ENCODE data around the gene ZFP57. TPM values are rescaled to one million over a fixed set of nuclear protein-coding genes. Genes with fewer than 3 reads are reported as not detected.
A peak's percentile ranks its signal among the peaks of the same experiment; 100 is the strongest.

The ZFP57 gene
- total RNA-seq, 2 donors from 2014 or later, result 5.2 to 9.0 TPM

GRCh38 chr6:29710281-29710941, 29.5 kb upstream of the ZFP57 start:
- DNase-seq (ENCODE audit: low spot score), result no peak
- no peak for ATAC-seq
- Mint-ChIP-seq H3K27ac (no peak overlapping the region), H3K4me1 (ENCODE audit: low read depth in 2 of 2) (peaks cover 33 to 44% of the 10 kb centered on the region in 2 donors), H3K27me3 (no peaks in the 10 kb centered on the region), H3K36me3 (no peaks in the 10 kb centered on the region), H3K9me3 (no peaks in the 10 kb centered on the region), H3K4me3 (no peak overlapping the region)

- no peaks in the 10 kb centered on the region for H3K27me3 Mint-ChIP-seq
- no peaks in the 10 kb centered on the region for H3K36me3 Mint-ChIP-seq
- H3K27ac Mint-ChIP-seq, result peak overlapping the region; percentile 67 to 80
- DNase-seq (ENCODE audit: low spot score) (peak; percentile 35), ATAC-seq (peak in 1 of 2 donors; percentile 51)
- H3K9me3 Mint-ChIP-seq, result no peaks in the 10 kb centered on the region
- peaks cover 33 to 47% of the 10 kb centered on the region in 2 donors for H3K4me1 Mint-ChIP-seq (ENCODE audit: low read depth in 2 of 2)
- peak overlapping the region; percentile 75 for H3K4me3 Mint-ChIP-seq
These were observed 28.2 kb upstream of the ZFP57 start for GRCh38 chr6:29709188-29709587.

GRCh38 chr6:29708432-29709179, 27.7 kb upstream of the ZFP57 start:
- Mint-ChIP-seq H3K27ac (peak overlapping the region; percentile 67 to 80), H3K4me3 (peak overlapping the region; percentile 75), H3K4me1 (ENCODE audit: low read depth in 2 of 2) (peaks cover 33 to 47% of the 10 kb centered on the region in 2 donors), H3K27me3 (peaks cover 0 to 2% of the 10 kb centered on the region in 2 donors), H3K9me3 (no peaks in the 10 kb centered on the region), H3K36me3 (no peaks in the 10 kb centered on the region)
- ATAC-seq (peak; percentile 83 to 84), DNase-seq (ENCODE audit: low spot score) (peak; percentile 60)

GRCh38 chr6:29705389-29706231, 24.7 kb upstream of the ZFP57 start:
- H3K27me3 Mint-ChIP-seq, result peaks cover 0 to 9% of the 10 kb centered on the region in 2 donors
- H3K27ac Mint-ChIP-seq, result peak overlapping the region in 1 of 2 donors; percentile 51
- DNase-seq (ENCODE audit: low spot score) (peak; percentile 46), ATAC-seq (no peak)
- no peak overlapping the region for H3K4me3 Mint-ChIP-seq
- peaks cover 33 to 40% of the 10 kb centered on the region in 2 donors for H3K4me1 Mint-ChIP-seq (ENCODE audit: low read depth in 2 of 2)
- no peaks in the 10 kb centered on the region for H3K9me3 Mint-ChIP-seq
- H3K36me3 Mint-ChIP-seq, result no peaks in the 10 kb centered on the region

GRCh38 chr6:29702519-29703103, 21.7 kb upstream of the ZFP57 start:
- peak; percentile 79 to 81 for ATAC-seq
- no peak overlapping the region for H3K27ac Mint-ChIP-seq
- no peaks in the 10 kb centered on the region for H3K36me3 Mint-ChIP-seq
- H3K4me1 Mint-ChIP-seq (ENCODE audit: low read depth in 2 of 2), result peaks cover 13 to 17% of the 10 kb centered on the region in 2 donors
- DNase-seq (ENCODE audit: low spot score), result peak; percentile 69
- no peaks in the 10 kb centered on the region for H3K9me3 Mint-ChIP-seq
- peaks cover 0 to 11% of the 10 kb centered on the region in 2 donors for H3K27me3 Mint-ChIP-seq
- no peak overlapping the region for H3K4me3 Mint-ChIP-seq

- H3K27ac Mint-ChIP-seq, result no peak overlapping the region
- peaks cover 0 to 2% of the 10 kb centered on the region in 2 donors for H3K27me3 Mint-ChIP-seq
- no peak overlapping the region for H3K4me3 Mint-ChIP-seq
- no peak for ATAC-seq
- H3K9me3 Mint-ChIP-seq, result no peaks in the 10 kb centered on the region
- peak; percentile 23 for DNase-seq (ENCODE audit: low spot score)
- H3K36me3 Mint-ChIP-seq, result no peaks in the 10 kb centered on the region
- H3K4me1 Mint-ChIP-seq (ENCODE audit: low read depth in 2 of 2), result no peaks in the 10 kb centered on the region
These were observed 15.5 kb upstream of the ZFP57 start for GRCh38 chr6:29696147-29697125.

- Mint-ChIP-seq H3K4me3 (no peak overlapping the region), H3K4me1 (ENCODE audit: low read depth in 2 of 2) (no peaks in the 10 kb centered on the region), H3K27me3 (peaks cover 0 to 2% of the 10 kb centered on the region in 2 donors), H3K27ac (no peak overlapping the region), H3K36me3 (no peaks in the 10 kb centered on the region), H3K9me3 (no peaks in the 10 kb centered on the region)
- ATAC-seq, result no peak
- no peak for DNase-seq (ENCODE audit: low spot score)
These were observed 13.7 kb upstream of the ZFP57 start for GRCh38 chr6:29694637-29695036.

GRCh38 chr6:29685718-29686326, 4.9 kb upstream of the ZFP57 start:
- H3K27ac Mint-ChIP-seq, result no peak overlapping the region
- no peaks in the 10 kb centered on the region for H3K36me3 Mint-ChIP-seq
- peaks cover 0 to 5% of the 10 kb centered on the region in 2 donors for H3K27me3 Mint-ChIP-seq
- no peak for ATAC-seq
- H3K4me1 Mint-ChIP-seq (ENCODE audit: low read depth in 2 of 2), result no peaks in the 10 kb centered on the region
- H3K9me3 Mint-ChIP-seq, result no peaks in the 10 kb centered on the region
- no peak for DNase-seq (ENCODE audit: low spot score)
- no peak overlapping the region for H3K4me3 Mint-ChIP-seq

- ATAC-seq (no peak), DNase-seq (ENCODE audit: low spot score) (no peak)
- peaks cover 5 to 16% of the 10 kb centered on the region in 2 donors for H3K4me1 Mint-ChIP-seq (ENCODE audit: low read depth in 2 of 2)
- H3K27ac Mint-ChIP-seq, result no peak overlapping the region
- no peak overlapping the region for H3K4me3 Mint-ChIP-seq
- H3K36me3 Mint-ChIP-seq, result no peaks in the 10 kb centered on the region
- no peaks in the 10 kb centered on the region for H3K9me3 Mint-ChIP-seq
- H3K27me3 Mint-ChIP-seq, result peaks cover 0 to 2% of the 10 kb centered on the region in 2 donors
These were observed 859 bp upstream of the ZFP57 start for GRCh38 chr6:29681811-29682210.

- H3K27ac Mint-ChIP-seq, result peak overlapping the region in 1 of 2 donors; percentile 70
- ATAC-seq, result peak; percentile 54 to 62
- peaks cover 5 to 23% of the 10 kb centered on the region in 2 donors for H3K4me1 Mint-ChIP-seq (ENCODE audit: low read depth in 2 of 2)
- no peaks in the 10 kb centered on the region for H3K36me3 Mint-ChIP-seq
- DNase-seq (ENCODE audit: low spot score), result no peak
- H3K27me3 Mint-ChIP-seq, result no peaks in the 10 kb centered on the region
- peak overlapping the region; percentile 62 for H3K4me3 Mint-ChIP-seq
- H3K9me3 Mint-ChIP-seq, result no peaks in the 10 kb centered on the region
These were observed 536 bp downstream of the ZFP57 start for GRCh38 chr6:29680416-29680815.

- H3K27me3 Mint-ChIP-seq, result no peaks in the 10 kb centered on the region
- H3K27ac Mint-ChIP-seq, result peak overlapping the region in 1 of 2 donors; percentile 70
- H3K36me3 Mint-ChIP-seq, result no peaks in the 10 kb centered on the region
- no peak for DNase-seq (ENCODE audit: low spot score)
- H3K4me1 Mint-ChIP-seq (ENCODE audit: low read depth in 2 of 2), result peaks cover 5 to 23% of the 10 kb centered on the region in 2 donors
- H3K9me3 Mint-ChIP-seq, result no peaks in the 10 kb centered on the region
- peak overlapping the region; percentile 62 for H3K4me3 Mint-ChIP-seq
- no peak for ATAC-seq
These were observed 990 bp downstream of the ZFP57 start for GRCh38 chr6:29679962-29680361.

- no peaks in the 10 kb centered on the region for H3K36me3 Mint-ChIP-seq
- ATAC-seq (no peak), DNase-seq (ENCODE audit: low spot score) (no peak)
- H3K9me3 Mint-ChIP-seq, result no peaks in the 10 kb centered on the region
- H3K4me1 Mint-ChIP-seq (ENCODE audit: low read depth in 2 of 2), result peaks cover 5 to 23% of the 10 kb centered on the region in 2 donors
- H3K4me3 Mint-ChIP-seq, result no peak overlapping the region
- no peak overlapping the region for H3K27ac Mint-ChIP-seq
- H3K27me3 Mint-ChIP-seq, result no peaks in the 10 kb centered on the region
These were observed 2.8 kb downstream of the ZFP57 start for GRCh38 chr6:29678114-29678513.
